SK-N-SH (cell line): Measurements from ENCODE around the gene MANBA.

Experiments
- CTCF ChIP-seq: fragments of 200-600 bp; sonication (generic); IDR thresholded peaks from 2 replicates; pipeline ENCODE4 v1.6.1; 2017; ENCODE audit warnings: antibody characterized with exemption, mild to moderate bottlenecking, moderate library complexity
- GABPA ChIP-seq: IDR thresholded peaks from 2 replicates; pipeline ENCODE4 v1.4.0; 2012; ENCODE audit warnings: low read depth, mild to moderate bottlenecking
- POLR2AphosphoS5 ChIP-seq: IDR thresholded peaks from 2 replicates; pipeline ENCODE4 v1.6.1; 2012; ENCODE audit warnings: low read depth, low read length

DNA sequence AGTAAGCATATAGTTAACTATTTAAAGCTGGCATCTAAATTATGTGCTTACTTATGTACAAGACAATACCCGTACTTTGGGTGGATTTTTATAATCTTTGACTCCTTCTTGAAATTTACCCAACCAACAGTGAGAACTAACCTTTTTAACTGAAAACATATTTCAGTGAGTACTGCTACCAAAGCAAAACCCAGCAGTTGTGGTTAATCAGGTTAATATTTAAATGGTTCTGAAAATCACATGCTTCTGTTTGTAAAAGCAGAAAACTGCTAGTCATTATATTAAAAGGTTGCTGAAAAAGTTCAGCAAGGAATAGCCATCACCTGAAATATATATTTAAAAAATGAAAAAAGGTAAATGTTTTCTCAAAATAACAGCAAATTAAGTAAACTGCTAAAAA is 46.6 kb upstream of the MANBA start:
- TF ChIP-seq GABPA (no peak), POLR2AphosphoS5 (no peak), CTCF (no peak)
